Stimulated activated CD4-positive, alpha-beta T cell treated with anti-CD3 and anti-CD28 coated beads, Interleukin-15, amount 100 ng/mL, for 24 hours (primary cell): ENCODE results near the gene RAD51B.

Experiments
- DNase-seq: peaks from one replicate; pipeline ENCODE4 v3.0.0-alpha.2; 2020

Gene RAD51B

DNA sequence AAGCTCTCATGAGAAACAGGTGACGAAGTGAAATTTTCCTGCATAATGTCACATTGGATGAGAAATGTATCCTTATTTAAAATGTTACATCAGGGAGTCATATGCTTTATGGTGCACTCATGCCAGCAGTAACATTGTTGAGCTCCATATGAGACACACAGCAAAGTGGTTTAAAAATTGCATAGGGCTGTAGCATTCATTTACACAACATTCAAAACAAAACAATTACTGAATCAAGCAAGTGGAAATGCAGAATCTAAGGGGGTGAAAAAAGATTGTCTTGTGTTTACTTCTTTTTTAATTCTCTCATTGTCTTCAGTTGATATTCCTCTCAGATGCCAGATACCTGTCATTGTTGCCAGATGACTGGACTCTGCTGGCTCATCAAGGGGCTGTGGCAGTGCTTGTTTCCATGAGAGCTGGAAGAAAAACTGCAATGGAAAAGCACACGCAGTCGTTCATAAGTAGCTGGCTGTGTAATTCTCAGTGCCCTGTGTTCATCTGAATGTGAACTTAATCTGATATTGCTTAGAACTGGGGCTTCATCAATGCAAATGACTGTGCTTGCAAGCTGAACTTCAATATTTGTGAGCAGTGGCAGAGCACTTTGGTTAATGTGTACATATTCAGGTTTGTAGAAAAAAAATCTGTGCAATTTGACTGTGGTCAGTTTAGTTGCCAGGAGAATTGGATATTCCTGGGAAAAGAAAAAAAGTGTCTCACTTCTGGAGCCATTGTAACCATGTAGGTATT is 305.6 kb downstream of the RAD51B start:
- peak; percentile 3 for DNase-seq

DNA sequence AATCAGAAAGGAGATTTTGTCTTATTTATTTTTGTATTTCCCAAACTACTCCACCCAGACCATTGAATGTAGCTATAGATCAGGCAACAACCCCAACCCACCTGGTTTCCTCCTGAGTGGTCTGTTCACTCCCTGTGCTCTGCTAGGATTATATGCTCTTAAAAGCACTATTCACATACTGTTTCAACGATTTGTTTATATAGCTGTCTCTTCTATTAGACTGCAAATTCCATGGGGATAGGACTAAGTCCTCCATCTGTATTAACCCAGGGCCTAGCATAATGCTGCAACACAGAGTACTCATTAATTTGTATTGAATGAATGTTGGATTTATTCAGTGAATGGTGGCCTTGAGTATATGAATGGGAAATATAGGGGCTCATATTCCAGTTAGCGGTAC is 307.6 kb downstream of the RAD51B start:
- no peak for DNase-seq

DNA sequence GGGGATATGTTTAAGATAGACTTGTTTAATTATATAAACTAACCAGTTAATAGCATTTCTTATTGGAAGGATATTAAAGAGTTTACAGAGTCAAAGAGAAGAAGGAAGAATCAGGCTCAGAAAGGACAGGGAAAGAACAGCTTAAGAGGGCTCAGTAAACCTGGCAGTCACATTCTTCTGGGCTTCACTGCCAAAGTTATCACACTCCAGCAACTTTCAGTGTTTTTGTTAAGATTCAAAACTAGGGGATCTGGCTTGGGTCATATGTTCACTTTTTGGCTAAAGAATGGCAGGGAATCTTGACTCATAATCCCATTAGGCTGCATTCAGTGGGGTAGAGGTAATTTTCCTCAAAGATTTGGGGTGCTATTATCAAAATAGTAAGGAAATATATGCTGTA is 312.3 kb downstream of the RAD51B start:
- DNase-seq: no peak

- no peak for DNase-seq
Measured at GRCh38 chr14:68132563-68133121, 313.1 kb downstream of the RAD51B start.

DNA sequence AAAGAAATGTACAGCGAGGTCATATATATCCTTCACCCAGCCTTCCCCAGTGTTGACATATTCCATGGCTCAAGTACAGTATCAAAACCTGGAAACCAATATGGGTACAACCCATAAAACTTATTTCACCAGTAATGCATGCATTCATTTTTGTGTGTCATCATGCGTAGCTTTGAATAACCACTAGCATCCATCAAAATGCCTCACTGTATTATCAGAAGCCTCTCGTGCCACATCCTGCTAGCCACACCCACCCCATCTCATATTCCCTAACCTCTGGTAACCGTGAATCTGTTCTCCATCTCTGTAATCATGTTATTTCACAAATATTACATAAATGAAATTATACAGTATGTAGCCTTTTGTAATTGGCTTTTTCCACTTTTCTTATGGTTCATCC is 314.3 kb downstream of the RAD51B start:
- no peak for DNase-seq

- DNase-seq: no peak
Measured at GRCh38 chr14:68135028-68135427, 315.4 kb downstream of the RAD51B start.

DNA sequence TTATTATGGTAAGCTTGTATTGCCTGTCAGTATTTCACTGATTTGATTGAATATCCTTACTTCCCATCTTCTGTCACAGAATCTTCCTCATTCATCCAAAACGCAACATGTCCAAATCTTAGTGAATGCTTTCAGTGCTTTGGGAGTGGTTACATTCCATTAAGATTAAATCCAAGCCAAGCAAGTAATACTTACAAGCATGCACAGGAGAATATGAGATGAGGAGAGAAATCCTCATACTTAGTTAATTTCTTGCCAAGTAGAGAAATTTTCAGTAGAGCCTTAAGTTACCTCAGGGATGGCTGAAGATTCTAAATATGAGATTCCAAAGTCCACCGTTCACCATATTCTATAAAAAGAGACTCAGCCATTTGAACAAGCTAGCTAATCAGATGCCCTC is 316.0 kb downstream of the RAD51B start:
- DNase-seq: no peak

- DNase-seq: peak; percentile 11
Measured at GRCh38 chr14:68137704-68138619, 318.4 kb downstream of the RAD51B start.

DNA sequence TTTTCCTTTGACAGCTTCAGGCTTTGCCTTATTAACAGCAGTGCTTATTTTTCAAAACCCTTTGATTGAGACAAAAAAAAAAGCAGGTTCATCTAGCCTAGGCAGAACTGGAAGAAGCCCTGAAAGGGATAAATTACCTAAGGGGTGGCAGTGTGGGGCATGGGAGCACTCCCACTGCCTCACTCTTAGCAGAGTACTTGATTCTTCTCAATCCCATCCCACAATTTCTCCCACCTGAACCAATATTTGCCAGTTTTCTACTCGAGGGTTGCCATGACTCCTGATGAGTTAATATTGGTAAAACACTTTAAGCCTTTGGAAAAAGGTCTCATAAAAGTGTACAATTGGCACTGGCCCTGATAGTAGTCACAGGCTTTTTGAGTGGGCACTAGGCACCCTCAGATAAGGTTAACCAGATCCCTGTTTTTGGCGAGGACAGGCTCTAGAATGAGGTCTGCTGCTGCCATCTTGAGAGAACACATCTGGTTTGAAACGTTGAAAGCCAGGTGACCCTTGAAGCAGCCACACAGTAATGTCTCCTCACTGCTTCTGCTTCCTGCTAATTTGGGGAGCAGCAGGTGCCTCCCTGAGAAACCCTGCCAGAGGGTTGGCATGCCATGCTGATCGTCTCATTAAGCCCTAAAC is 320.0 kb downstream of the RAD51B start:
- DNase-seq: no peak

GRCh38 chr14:68140076-68140741 is 320.6 kb downstream of the RAD51B start:
- DNase-seq: no peak

- DNase-seq: no peak
Measured at GRCh38 chr14:68140806-68141205, 321.2 kb downstream of the RAD51B start.

GRCh38 chr14:68141281-68142088 is 321.9 kb downstream of the RAD51B start:
- DNase-seq: no peak

DNA sequence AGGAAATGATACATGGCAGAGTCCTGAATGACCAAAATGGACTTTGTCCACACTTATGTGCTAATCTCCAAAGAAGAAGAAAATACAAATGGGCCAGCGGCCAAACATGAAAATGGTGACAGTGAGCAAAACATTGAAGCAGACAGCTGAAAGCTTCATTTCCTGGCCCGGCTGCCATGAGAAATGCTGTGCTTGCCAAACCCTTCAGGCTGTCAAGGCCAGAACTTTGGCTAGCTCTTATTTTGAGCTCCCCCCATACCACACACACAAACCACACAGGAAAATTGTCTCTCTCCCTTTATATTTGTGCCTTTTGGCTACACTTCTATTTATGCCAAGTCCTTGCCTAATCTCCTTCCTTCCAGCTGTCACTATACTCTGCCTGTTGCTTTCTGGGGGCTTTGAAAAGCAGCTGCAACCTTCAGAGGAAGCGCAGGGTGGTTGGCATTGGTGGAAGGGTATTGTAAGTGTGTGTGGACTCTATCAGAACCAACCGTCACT is 323.8 kb downstream of the RAD51B start:
- no peak for DNase-seq

DNA sequence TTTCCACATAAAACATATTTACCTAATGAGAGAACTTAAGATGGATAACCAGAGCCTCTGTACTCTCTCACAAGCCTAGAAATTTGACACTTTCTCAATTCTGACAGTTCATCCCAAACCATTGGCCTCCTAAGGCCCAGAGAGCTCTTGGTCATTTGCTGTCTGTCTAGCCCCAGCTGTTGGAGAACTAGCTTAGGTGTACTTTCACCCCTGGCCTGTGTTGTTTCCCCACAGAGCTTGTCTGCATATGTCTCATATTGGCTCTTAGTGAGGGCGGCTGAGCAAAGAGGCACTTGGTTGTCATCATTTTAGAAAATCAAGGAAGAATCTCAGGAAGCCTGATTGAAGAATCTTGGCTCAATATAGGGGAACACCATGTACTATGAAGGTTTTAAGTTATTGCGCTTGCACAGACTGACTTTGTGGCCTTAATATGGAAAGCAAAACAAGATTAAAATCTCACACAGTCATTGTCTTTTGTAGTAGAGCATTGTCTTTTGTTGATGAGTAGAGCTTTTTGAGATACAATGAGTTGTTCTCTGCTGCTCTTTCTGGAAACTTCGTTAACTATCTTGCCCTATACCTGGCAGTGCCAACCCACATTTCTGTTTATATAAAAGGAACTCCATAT is 324.6 kb downstream of the RAD51B start:
- DNase-seq: no peak

DNA sequence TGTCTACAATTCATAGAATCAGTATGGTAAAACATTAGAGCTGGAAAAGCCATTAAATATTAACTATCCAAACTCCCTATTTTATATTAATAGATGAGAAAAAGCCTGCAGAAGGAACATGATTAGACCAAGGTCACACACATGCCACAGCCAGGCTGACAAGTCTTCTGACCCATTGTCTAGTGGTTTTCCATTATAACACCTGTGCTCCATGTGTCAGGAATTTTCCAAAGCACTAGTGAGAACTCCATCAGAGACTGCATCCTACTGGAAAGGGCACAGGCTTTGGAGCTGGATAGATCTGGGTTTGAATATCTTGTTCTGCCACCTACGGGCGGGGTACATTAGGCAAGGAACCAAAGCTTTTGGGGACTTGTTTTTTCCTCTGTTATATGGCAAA is 325.5 kb downstream of the RAD51B start:
- no peak for DNase-seq

- DNase-seq: no peak
Measured at GRCh38 chr14:68145539-68145938, 326.0 kb downstream of the RAD51B start.

DNA sequence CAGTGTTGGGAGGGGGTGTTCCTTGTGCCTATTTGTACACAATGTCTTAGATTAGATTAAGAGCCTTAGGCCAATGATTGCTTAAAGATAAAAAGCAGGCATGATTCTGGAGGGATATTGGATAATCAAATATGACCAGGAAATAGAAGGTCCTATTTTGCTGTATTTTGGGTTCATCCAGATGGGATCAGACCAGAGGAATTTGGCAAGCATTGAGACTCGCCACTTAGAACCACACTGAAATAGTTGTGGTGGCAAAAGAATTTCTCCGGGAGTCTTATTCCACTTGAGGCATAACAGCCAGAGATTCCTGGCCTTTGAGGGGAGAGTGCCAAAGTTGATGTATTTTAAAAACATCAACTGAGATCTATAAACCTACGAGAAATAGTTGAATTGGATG is 327.2 kb downstream of the RAD51B start:
- DNase-seq: no peak

DNA sequence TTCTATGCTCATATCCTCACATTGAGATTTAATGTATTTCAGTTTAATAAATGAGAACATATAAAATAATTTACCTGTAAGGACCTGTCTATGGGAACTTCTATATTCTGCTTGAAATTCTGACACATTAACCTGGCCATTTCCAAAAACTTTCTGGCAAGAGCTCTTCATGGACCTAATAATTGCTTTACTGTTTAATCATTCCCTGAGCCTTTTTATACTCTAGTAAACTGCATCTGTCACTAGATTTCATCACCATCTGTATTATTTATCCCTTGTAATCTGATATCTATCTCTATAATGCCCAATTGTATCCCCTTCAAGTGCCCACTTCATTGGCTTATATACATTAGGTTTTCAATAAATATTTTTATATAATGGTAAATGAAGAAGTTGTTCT is 327.7 kb downstream of the RAD51B start:
- DNase-seq: no peak

DNA sequence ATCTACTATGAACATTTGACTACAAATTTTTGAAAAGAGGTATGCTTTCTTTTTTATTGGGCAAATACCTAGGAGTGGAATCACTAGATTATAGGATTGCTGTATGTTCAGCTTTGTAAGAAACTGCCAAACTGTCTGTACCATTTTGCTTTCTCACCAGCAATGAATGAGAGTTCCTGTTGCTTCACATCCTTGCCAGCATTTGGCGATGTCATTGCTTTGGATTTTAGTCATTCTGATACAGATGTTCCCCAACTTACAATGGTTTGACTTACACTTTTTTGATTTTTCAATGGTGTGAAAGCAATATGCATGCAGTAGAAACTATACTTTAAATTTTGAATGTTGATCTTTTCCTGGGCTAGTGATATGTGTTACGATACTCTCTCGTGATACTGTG is 328.7 kb downstream of the RAD51B start:
- no peak for DNase-seq

GRCh38 chr14:68148763-68149162 is 329.2 kb downstream of the RAD51B start:
- DNase-seq: no peak

- no peak for DNase-seq
Measured at GRCh38 chr14:68153275-68153674, 333.7 kb downstream of the RAD51B start.
